Thymus (tissue), 11 donors: ENCODE data around the gene TMEM126A. TPM values are rescaled to one million over a fixed set of nuclear protein-coding genes. Genes with fewer than 3 reads are reported as not detected.

Source experiments
- DNase-seq, 9 donors: peaks; one replicate each; pipeline ENCODE4 v3.0.0-alpha.2; 2013; ENCODE audit warnings: low spot score in 9 of 9, low read depth in 6 of 9, missing footprints in 1 of 9
- H3K27ac ChIP-seq, 2 donors: one replicate each; pipeline ENCODE4 v1.5.1; 2013; ENCODE audit warnings: control low read depth in 1 of 2, low read depth in 1 of 2, low read length in 1 of 2, mild to moderate bottlenecking in 1 of 2, moderate library complexity in 1 of 2
- H3K27me3 ChIP-seq, 2 donors: one replicate each; pipeline ENCODE4 v1.5.1; 2013; ENCODE audit warnings: low read length in 1 of 2; ENCODE audit not compliant: control insufficient read depth in 2 of 2, insufficient read depth in 1 of 2
- H3K36me3 ChIP-seq, 2 donors: one replicate each; pipeline ENCODE4 v1.5.1; 2013; ENCODE audit warnings: low read length in 1 of 2, mild to moderate bottlenecking in 1 of 2, moderate library complexity in 1 of 2; ENCODE audit not compliant: control insufficient read depth in 2 of 2, insufficient read depth in 2 of 2
- H3K4me1 ChIP-seq, 2 donors: one replicate each; pipeline ENCODE4 v1.5.1; 2013; ENCODE audit warnings: low read length in 2 of 2; ENCODE audit not compliant: control insufficient read depth in 2 of 2, insufficient read depth in 2 of 2
- H3K4me3 ChIP-seq, 2 donors: one replicate each; pipeline ENCODE4 v1.5.1; 2013; ENCODE audit warnings: low read length in 2 of 2, control low read depth in 1 of 2, mild to moderate bottlenecking in 1 of 2
- H3K9me3 ChIP-seq, 2 donors: one replicate each; pipeline ENCODE4 v1.5.1; 2013; ENCODE audit warnings: low read length in 1 of 2, mild to moderate bottlenecking in 1 of 2; ENCODE audit not compliant: control insufficient read depth in 2 of 2, insufficient read depth in 1 of 2
- WGBS: extraction: QIAGEN DNeasy Blood & Tissue Kit; methylation state at CpG from one replicate; pipeline ENCODE4 v1.1.7; 2013; 5-methylcytosine and 5-hydroxymethylcytosine counted together
- polyA plus RNA-seq: library from polyadenylated mRNA; stranded (reverse); fragments of 200-250 nt; gene quantifications from one replicate; pipeline ENCODE4 v1.2.3, GENCODE V29; 2013
- total RNA-seq: library from RNA; stranded (reverse); fragments of 120-200 nt; gene quantifications from one replicate; pipeline ENCODE4 v1.2.4, GENCODE V29; 2013
- donor health status: healthy.

The TMEM126A gene
- total and polyA plus RNA-seq, 2 donors, result 43.0 to 55.7 TPM

DNA sequence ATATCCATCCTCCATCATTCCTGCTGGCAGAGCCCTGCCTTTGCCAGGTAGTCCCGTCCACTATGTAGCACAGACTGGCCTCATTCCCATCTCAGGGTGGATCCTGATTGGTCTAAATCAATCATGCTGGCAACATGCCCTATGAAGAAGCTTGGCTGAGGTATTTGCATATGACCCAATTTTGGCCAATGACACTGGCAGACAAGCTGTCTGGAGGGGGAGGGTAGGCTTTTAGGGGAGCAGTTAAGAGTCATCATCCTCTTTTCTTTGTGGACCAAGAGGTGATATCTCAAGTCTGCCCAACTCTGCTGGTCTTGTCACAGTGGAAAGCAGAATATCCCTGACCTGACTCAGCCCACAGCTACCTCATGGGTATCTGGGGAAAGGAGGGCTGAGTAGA lies 33.1 kb downstream of the TMEM126A start:
- peak in 1 of 9 donors; percentile 52 for DNase-seq
- Histone ChIP-seq H3K27me3 (peaks cover 0 to 2% of the 10 kb centered on the region in 2 donors), H3K4me3 (no peak overlapping the region), H3K36me3 (no peaks in the 10 kb centered on the region), H3K9me3 (no peaks in the 10 kb centered on the region), H3K27ac (no peak overlapping the region), H3K4me1 (peaks cover 0 to 10% of the 10 kb centered on the region in 2 donors)
- 96% methylated on average over 1 of the region's 1 CpG for WGBS

DNA sequence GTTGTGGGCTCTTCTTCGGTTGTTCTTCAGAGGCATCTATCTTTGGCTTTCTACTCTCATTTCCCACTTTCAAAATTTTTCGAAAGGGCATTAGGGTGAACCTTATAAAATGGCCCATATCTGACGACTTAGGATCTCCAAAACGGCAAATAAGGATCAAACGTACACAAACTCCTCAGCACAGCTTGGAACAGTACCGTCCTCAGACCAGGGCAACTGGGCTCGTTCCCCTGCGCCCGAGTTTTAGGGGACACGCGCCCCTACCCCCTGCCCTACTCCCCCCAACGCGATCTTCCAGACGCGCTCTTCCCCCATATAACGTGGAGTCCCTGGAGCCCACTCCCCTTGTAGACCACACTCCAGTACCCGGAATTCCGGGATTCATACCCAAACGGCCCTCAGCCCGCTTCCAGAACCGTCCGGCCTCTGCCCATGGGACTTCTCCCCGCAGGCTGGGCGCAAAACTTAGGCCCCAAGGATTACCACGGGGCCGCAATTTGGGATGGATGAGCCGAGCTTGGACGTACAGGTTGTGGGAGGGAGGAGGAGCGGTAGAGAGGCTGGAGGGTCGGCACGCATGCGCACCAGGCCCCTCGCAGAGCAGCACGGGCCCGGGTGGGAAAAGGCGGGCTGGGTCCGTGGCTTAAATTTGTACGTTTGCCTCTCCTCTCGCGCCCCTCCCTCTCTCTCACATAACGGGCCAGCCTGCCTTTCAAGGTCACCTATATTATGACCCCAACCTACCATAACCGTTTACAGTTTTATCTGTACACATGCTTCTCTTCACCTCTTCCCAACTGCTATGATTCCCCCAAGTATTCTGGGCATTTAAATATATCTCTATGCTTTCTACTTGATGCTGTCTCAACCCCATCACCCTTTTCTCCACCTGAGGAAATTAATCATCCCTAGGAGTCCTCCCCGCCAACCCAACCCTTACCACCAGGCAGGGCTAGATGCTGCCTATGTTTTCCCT lies 34.9 kb downstream of the TMEM126A start:
- Histone ChIP-seq H3K27me3 (peaks cover 0 to 2% of the 10 kb centered on the region in 2 donors), H3K4me3 (peak overlapping the region; percentile 71 to 74), H3K9me3 (no peaks in the 10 kb centered on the region), H3K4me1 (peaks cover 0 to 10% of the 10 kb centered on the region in 2 donors), H3K36me3 (no peaks in the 10 kb centered on the region), H3K27ac (no peak overlapping the region)
- DNase-seq, result peak in 4 of 9 donors; percentile 53 to 75 (median 66)
- 26% methylated on average over 43 of the region's 43 CpGs for WGBS

DNA sequence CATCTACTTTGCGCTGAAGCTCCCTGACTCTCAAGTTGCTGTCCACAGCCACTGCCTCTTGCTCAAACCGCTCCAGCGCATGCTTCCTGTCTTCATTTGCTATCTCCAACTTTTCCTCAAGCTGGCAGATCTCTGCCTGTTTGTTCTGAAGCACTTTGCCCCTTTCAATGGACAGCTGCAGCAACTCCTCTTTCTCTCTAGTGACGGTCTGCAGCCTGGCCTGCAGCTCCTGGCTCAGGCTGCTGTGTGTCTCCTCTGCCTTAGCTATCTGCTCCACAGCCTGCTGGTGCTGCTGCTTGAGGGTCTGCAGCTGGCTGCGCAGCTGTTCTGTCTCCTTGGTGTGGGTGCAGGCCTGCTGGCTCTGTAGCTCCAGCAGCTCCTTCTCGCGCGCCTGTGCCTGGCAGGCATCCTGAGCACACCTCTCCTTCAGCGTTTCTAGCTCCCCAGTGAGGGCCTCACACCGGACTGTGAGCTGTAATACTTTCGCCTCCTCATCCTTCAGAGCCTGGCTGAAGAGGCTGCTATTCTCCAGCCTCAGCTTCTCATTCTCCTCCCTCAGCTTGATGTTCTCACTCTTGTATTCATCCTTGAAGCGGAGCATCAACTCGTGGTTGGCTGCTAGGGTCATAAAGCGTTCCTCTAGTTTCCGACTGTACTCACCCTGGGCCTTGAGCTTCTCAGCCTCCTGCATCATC lies 37.5 kb downstream of the TMEM126A start:
- H3K4me3 ChIP-seq, result peak overlapping the region in 1 of 2 donors; percentile 5
- H3K36me3 ChIP-seq, result no peaks in the 10 kb centered on the region
- peaks cover 0 to 10% of the 10 kb centered on the region in 2 donors for H3K4me1 ChIP-seq
- peak overlapping the region in 1 of 2 donors; percentile 63 for H3K27ac ChIP-seq
- WGBS, result 91% methylated on average over 15 of the region's 15 CpGs
- peak in 2 of 9 donors; percentile 21 to 41 for DNase-seq
- peaks cover 0 to 2% of the 10 kb centered on the region in 2 donors for H3K27me3 ChIP-seq
- H3K9me3 ChIP-seq, result no peaks in the 10 kb centered on the region

DNA sequence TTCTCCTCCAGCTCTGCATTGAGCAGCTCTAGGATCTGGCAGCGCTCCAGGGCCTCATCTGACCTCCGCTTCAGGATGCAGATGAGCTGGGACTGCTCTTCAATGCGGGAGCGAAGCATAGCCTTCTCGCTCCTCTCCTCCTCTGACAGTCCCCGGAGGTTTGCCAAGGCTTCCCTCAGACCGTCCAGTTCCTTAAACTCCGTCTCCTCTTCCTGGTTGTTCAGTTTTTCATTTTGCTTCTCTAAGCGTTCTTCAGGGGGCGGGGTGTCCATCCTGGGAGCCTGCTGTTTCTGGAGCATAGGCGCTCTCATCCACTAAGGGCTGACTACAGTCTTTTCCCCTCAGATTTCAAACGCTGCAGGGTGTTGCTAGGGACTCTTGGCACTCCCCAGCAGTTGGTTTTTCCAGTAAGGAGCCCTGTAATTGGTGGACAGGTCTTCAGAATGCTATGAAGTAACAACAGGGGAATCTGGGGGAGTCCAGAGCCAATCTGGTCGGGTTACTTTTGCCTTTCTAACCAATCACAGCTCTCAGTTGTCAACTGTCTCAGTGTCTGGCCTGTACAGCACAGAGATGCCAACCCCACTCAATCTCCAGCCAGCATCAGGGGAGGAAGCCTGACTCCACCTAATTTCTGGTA lies 38.2 kb downstream of the TMEM126A start, which contains the start of gene CCDC89:
Gene CCDC89, minus strand, starts transcription at position 376 of the 640 bp plus-strand sequence. Its CDS starts 65 bp downstream, at position 311.
- peak within 1 kb of the TSS in 1 of 2 donors; percentile 63 for H3K27ac ChIP-seq
- DNase-seq, result peak in 1 of 9 donors; percentile 27
- H3K9me3 ChIP-seq, result no peaks in the 10 kb centered on the region
- H3K4me3 ChIP-seq, result peak within 1 kb of the TSS in 1 of 2 donors; percentile 5
- peaks cover 0 to 2% of the 10 kb centered on the region in 2 donors for H3K27me3 ChIP-seq
- 87% methylated on average over 13 of the region's 13 CpGs for WGBS
- no peaks in the 10 kb centered on the region for H3K36me3 ChIP-seq
- peaks cover 0 to 7% of the 10 kb centered on the region in 2 donors for H3K4me1 ChIP-seq

DNA sequence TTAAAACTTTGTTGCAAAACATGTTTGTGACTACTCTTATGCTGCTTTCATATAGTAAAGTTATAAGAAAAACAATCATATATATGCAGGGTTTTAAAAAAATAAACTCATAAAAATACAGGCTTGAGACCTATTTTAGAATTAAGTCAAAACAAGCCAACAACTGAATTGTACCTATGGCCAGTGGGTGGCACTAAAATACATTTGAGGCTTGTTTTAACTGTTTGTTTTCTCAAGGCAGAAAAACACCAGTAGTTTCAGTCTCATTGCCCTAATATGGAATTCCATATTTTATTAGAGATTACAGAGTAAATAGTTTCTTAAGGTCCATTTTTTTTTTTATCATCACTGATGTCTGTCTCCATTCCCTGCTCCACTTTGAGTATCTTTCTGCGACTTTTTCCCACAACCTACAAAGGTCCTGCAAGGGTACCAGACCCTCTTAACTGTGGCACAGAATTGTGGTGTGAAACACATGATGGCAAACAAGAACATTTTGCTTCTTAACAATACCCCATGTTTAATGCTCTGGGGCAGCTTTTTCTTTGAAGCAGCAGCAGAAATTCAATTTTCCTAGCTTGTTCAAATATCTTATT lies 46.7 kb downstream of the TMEM126A start:
- Histone ChIP-seq H3K36me3 (no peaks in the 10 kb centered on the region), H3K4me3 (no peak overlapping the region), H3K9me3 (no peaks in the 10 kb centered on the region), H3K27ac (no peak overlapping the region), H3K27me3 (no peaks in the 10 kb centered on the region), H3K4me1 (no peaks in the 10 kb centered on the region)
- 100% methylated on average over 1 of the region's 1 CpG for WGBS
- peak in 3 of 9 donors; percentile 14 to 65 (median 32) for DNase-seq

DNA sequence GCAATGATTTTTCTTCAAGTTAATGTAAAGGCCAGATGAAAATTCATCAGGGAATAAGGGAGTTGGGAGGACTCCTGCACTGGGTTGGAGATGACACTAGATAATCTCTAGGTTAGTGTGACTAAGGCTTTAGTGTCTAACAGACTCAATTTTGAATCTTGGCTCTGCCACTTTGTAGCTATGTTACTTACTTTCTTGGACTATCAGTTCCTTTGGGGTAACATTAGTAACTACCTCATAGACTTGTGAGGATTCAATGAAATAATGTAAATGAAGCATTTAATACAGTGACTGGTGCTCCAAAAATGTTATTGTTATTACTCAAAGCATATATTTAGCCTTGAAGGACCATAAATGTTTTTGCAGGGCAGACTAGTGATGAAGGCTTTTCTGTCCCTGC lies 47.8 kb downstream of the TMEM126A start:
- no peaks in the 10 kb centered on the region for H3K9me3 ChIP-seq
- no peak overlapping the region for H3K4me3 ChIP-seq
- no peaks in the 10 kb centered on the region for H3K36me3 ChIP-seq
- no peaks in the 10 kb centered on the region for H3K4me1 ChIP-seq
- H3K27ac ChIP-seq, result no peak overlapping the region
- DNase-seq, result no peak
- no peaks in the 10 kb centered on the region for H3K27me3 ChIP-seq

DNA sequence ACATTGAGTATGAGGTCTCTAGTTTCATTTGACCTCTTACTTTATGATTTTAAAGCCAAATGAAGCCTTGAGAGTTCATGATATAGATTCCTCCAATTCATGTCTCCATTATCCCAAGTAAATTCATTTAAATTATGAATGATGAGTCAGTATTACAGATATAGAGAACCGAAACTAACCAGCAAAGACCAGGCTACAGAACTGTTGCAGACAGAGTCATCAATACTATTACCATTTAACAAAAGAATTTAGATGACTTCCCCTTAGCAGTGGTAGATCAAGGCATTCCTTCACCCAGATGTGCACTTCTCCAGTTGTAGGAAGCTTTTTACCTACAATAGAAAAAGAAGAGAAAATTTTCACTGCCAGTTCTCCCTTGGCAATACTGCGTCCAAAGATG lies 50.0 kb downstream of the TMEM126A start:
- Histone ChIP-seq H3K27me3 (no peaks in the 10 kb centered on the region), H3K9me3 (no peaks in the 10 kb centered on the region), H3K4me1 (no peaks in the 10 kb centered on the region), H3K4me3 (no peak overlapping the region), H3K27ac (no peak overlapping the region), H3K36me3 (no peaks in the 10 kb centered on the region)
- 95% methylated on average over 2 of the region's 2 CpGs for WGBS
- no peak for DNase-seq

DNA sequence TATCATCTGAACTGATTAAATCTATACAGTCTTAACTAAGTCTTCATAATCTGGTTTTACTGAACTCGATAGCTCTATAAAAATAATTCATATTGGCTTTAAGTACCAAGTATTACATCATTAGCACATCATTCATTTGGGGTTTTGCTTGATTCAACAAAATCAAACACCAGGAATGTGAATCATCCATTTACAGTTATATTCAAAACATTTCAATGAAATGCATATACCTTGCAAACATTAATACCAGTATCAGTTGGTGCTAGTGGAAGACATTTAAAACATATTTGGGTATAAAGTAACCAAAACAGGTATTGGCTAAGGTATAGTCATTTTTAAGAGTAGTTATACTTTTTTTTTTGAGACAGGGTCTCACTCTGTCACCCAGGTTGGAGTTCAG lies 50.4 kb downstream of the TMEM126A start:
- H3K27ac ChIP-seq, result no peak overlapping the region
- DNase-seq, result no peak
- WGBS, result 95% methylated on average over 1 of the region's 1 CpG
- H3K36me3 ChIP-seq, result no peaks in the 10 kb centered on the region
- no peaks in the 10 kb centered on the region for H3K9me3 ChIP-seq
- no peak overlapping the region for H3K4me3 ChIP-seq
- H3K4me1 ChIP-seq, result no peaks in the 10 kb centered on the region
- H3K27me3 ChIP-seq, result no peaks in the 10 kb centered on the region
